Endothelial cell (in vitro differentiated cells): Measurements from ENCODE around the gene CFAP97D1. TPM values are rescaled to one million over a fixed set of nuclear protein-coding genes. Genes with fewer than 3 reads are reported as not detected.

ENCODE experiments used
- DNase-seq: peaks from one replicate; pipeline ENCODE4 v3.0.0; 2021; ENCODE audit warnings: low spot score
- H3K27ac Mint-ChIP-seq: one replicate; pipeline ENCODE4 v1.8.0; 2021; ENCODE audit warnings: mixed read lengths, inconsistent platforms; ENCODE audit not compliant: unreplicated experiment
- H3K27me3 Mint-ChIP-seq: one replicate; pipeline ENCODE4 v1.8.0; 2021; ENCODE audit warnings: mild to moderate bottlenecking, moderate library complexity, mixed read lengths, inconsistent platforms; ENCODE audit not compliant: unreplicated experiment
- H3K36me3 Mint-ChIP-seq: one replicate; pipeline ENCODE4 v1.8.0; 2021; ENCODE audit warnings: mild to moderate bottlenecking, low read depth, mixed read lengths, inconsistent platforms; ENCODE audit not compliant: unreplicated experiment
- H3K4me1 Mint-ChIP-seq: one replicate; pipeline ENCODE4 v1.8.0; 2021; ENCODE audit warnings: mild to moderate bottlenecking, mixed read lengths, inconsistent platforms; ENCODE audit not compliant: unreplicated experiment
- H3K4me3 Mint-ChIP-seq: one replicate; pipeline ENCODE4 v1.8.0; 2021; ENCODE audit warnings: mild to moderate bottlenecking, mixed read lengths, inconsistent platforms; ENCODE audit not compliant: unreplicated experiment
- H3K9me3 Mint-ChIP-seq: one replicate; pipeline ENCODE4 v1.8.0; 2021; ENCODE audit warnings: mixed read lengths, inconsistent platforms; ENCODE audit not compliant: unreplicated experiment
- total RNA-seq: library from RNA; stranded (reverse); fragmentation: NEBNext Ultra II Directional; extraction: Animal tissue kit (Norgen Biotek cat#: 25700); gene quantifications from one replicate; pipeline ENCODE4 v1.2.1, GENCODE V29; 2021; ENCODE audit not compliant: unreplicated experiment
- TF ChIP-seq, protein P1 (sequence below): fragments of 200-600 bp; sonication (generic); IDR thresholded peaks from one replicate; pipeline ENCODE4 v1.5.0; 2021; ENCODE audit warnings: antibody characterized with exemption; ENCODE audit not compliant: unreplicated experiment

Gene CFAP97D1
- total RNA-seq, 1 donor from 2014 or later: 0.10 TPM

GRCh38 chr17:43769859-43770258 is 10.4 kb upstream of the CFAP97D1 start:
- H3K36me3 Mint-ChIP-seq: peaks cover 25% of the 10 kb centered on the region
- no peaks in the 10 kb centered on the region for H3K9me3 Mint-ChIP-seq
- DNase-seq: no peak
- H3K27me3 Mint-ChIP-seq: peaks cover 2% of the 10 kb centered on the region
- H3K4me1 Mint-ChIP-seq: peaks cover 5% of the 10 kb centered on the region
- H3K4me3 Mint-ChIP-seq: no peak overlapping the region
- TF ChIP-seq, protein P1, sequence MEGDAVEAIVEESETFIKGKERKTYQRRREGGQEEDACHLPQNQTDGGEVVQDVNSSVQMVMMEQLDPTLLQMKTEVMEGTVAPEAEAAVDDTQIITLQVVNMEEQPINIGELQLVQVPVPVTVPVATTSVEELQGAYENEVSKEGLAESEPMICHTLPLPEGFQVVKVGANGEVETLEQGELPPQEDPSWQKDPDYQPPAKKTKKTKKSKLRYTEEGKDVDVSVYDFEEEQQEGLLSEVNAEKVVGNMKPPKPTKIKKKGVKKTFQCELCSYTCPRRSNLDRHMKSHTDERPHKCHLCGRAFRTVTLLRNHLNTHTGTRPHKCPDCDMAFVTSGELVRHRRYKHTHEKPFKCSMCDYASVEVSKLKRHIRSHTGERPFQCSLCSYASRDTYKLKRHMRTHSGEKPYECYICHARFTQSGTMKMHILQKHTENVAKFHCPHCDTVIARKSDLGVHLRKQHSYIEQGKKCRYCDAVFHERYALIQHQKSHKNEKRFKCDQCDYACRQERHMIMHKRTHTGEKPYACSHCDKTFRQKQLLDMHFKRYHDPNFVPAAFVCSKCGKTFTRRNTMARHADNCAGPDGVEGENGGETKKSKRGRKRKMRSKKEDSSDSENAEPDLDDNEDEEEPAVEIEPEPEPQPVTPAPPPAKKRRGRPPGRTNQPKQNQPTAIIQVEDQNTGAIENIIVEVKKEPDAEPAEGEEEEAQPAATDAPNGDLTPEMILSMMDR: no peak
- peak overlapping the region; percentile 67 for H3K27ac Mint-ChIP-seq

DNA sequence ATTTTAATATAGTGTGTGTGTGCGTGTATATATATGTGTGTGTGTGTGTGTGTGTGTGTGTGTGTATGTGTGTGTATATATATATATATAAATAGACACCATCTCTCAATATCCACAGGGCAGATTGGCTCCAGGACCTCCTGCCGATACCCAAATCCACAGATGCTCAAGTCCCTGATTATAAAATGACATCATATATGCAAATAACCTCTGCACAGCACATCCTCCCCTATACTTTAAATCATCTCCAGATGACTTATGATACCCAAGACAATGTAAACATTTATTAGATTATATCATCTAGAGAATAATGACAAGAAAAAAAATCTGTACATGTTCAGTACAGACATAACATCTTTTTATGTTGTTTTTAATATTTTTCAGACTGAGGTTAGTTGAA is 9.3 kb upstream of the CFAP97D1 start:
- peaks cover 5% of the 10 kb centered on the region for H3K4me1 Mint-ChIP-seq
- TF ChIP-seq, protein P1: no peak
- no peak overlapping the region for H3K4me3 Mint-ChIP-seq
- no peak overlapping the region for H3K27ac Mint-ChIP-seq
- H3K27me3 Mint-ChIP-seq: peaks cover 2% of the 10 kb centered on the region
- no peaks in the 10 kb centered on the region for H3K9me3 Mint-ChIP-seq
- peaks cover 29% of the 10 kb centered on the region for H3K36me3 Mint-ChIP-seq
- no peak for DNase-seq

GRCh38 chr17:43771463-43771862 is 8.8 kb upstream of the CFAP97D1 start:
- Mint-ChIP-seq H3K9me3 (no peaks in the 10 kb centered on the region), H3K36me3 (peaks cover 29% of the 10 kb centered on the region), H3K27ac (no peak overlapping the region), H3K4me1 (peaks cover 5% of the 10 kb centered on the region), H3K27me3 (peaks cover 5% of the 10 kb centered on the region), H3K4me3 (no peak overlapping the region)
- TF ChIP-seq, protein P1: no peak
- no peak for DNase-seq

GRCh38 chr17:43772877-43773648 is 7.2 kb upstream of the CFAP97D1 start:
- Mint-ChIP-seq H3K4me1 (peaks cover 5% of the 10 kb centered on the region), H3K27ac (no peak overlapping the region), H3K4me3 (peak overlapping the region; percentile 58), H3K9me3 (no peaks in the 10 kb centered on the region), H3K27me3 (peaks cover 7% of the 10 kb centered on the region), H3K36me3 (peaks cover 29% of the 10 kb centered on the region)
- no peak for DNase-seq
- TF ChIP-seq, protein P1: no peak
